Measurements from ENCODE around the gene MTM1. TPM values are rescaled to one million over a fixed set of nuclear protein-coding genes. Genes with fewer than 3 reads are reported as not detected.

Gene MTM1
- total RNA-seq, 3 donors from 2014 or later (not counting 1 experiment from before 2014, with no cell fraction given): 4.8 to 16.6 (median 6.1) TPM

- peak overlapping the region; percentile 81 to 91 for H3K27ac Mint-ChIP-seq
- no peaks in the 10 kb centered on the region for H3K27me3 Mint-ChIP-seq (ENCODE audit: low read depth in 2 of 2)
- ATAC-seq (peak in 2 of 3 donors; percentile 14 to 16), DNase-seq (peak in 1 of 2 donors; percentile 52)
- H3K9me3 Mint-ChIP-seq: no peaks in the 10 kb centered on the region
- H3K27ac ChIP-seq (ENCODE audit: low read length): peak overlapping the region; percentile 89
- H3K9me3 ChIP-seq (ENCODE audit: control insufficient read depth, insufficient read depth, low read length): no peaks in the 10 kb centered on the region
- no peak for TF ChIP-seq CTCF (IDR thresholded peaks at IDR 0.05)
- no peaks in the 10 kb centered on the region for H3K27me3 ChIP-seq (ENCODE audit: control insufficient read depth, insufficient read depth, low read length)
- H3K4me1 ChIP-seq (ENCODE audit: control insufficient read depth, insufficient read depth, low read length): peaks cover 64% of the 10 kb centered on the region
- H3K4me3 Mint-ChIP-seq: peak overlapping the region; percentile 38
- H3K36me3 Mint-ChIP-seq: no peaks in the 10 kb centered on the region
- peaks cover 42 to 46% of the 10 kb centered on the region in 2 donors for H3K4me1 Mint-ChIP-seq
- intact Hi-C loops (cut with micrococcal nuclease): loop anchor here (10.0 kb wide), 1 partner anchor 1190 kb away; the partner anchor contains the start of gene IDS
- 43% methylated on average over 3 of the region's 8 CpGs for WGBS (ENCODE audit: insufficient coverage)
- H3K4me3 ChIP-seq (ENCODE audit: low read length): no peak overlapping the region
- no peaks in the 10 kb centered on the region for H3K36me3 ChIP-seq (ENCODE audit: control insufficient read depth, insufficient read depth, low read length)
Observed at GRCh38 chrX:150694738-150695410, 126.5 kb downstream of the MTM1 start.

- Mint-ChIP-seq H3K4me3 (no peak overlapping the region), H3K36me3 (no peaks in the 10 kb centered on the region), H3K9me3 (no peaks in the 10 kb centered on the region), H3K27me3 (ENCODE audit: low read depth in 2 of 2) (no peaks in the 10 kb centered on the region), H3K27ac (peak overlapping the region; percentile 81 to 91), H3K4me1 (peaks cover 40 to 44% of the 10 kb centered on the region in 2 donors)
- TF ChIP-seq CTCF (IDR thresholded peaks at IDR 0.05): no peak
- Histone ChIP-seq H3K9me3 (ENCODE audit: control insufficient read depth, insufficient read depth, low read length) (no peaks in the 10 kb centered on the region), H3K36me3 (ENCODE audit: control insufficient read depth, insufficient read depth, low read length) (peaks cover 5% of the 10 kb centered on the region), H3K4me1 (ENCODE audit: control insufficient read depth, insufficient read depth, low read length) (peaks cover 55% of the 10 kb centered on the region), H3K4me3 (ENCODE audit: low read length) (no peak overlapping the region), H3K27ac (ENCODE audit: low read length) (peak overlapping the region; percentile 89), H3K27me3 (ENCODE audit: control insufficient read depth, insufficient read depth, low read length) (no peaks in the 10 kb centered on the region)
- peak in 1 of 2 donors; percentile 27 for DNase-seq
- ATAC-seq: no peak
- no CpG with 5 or more reads among the region's 1 CpG for WGBS (ENCODE audit: insufficient coverage)
- intact Hi-C loops (cut with micrococcal nuclease): loop anchor here (2.0 to 10.0 kb wide), 2 partner anchors 756 to 1192 kb away; partner anchors contain the start of gene IDS
Observed at GRCh38 chrX:150696331-150696730, 127.9 kb downstream of the MTM1 start.

- DNase-seq: peak in 1 of 2 donors; percentile 25
- Mint-ChIP-seq H3K27ac (peak overlapping the region; percentile 43 to 81), H3K27me3 (ENCODE audit: low read depth in 2 of 2) (no peaks in the 10 kb centered on the region), H3K36me3 (no peaks in the 10 kb centered on the region), H3K4me3 (no peak overlapping the region), H3K4me1 (peaks cover 37 to 39% of the 10 kb centered on the region in 2 donors), H3K9me3 (no peaks in the 10 kb centered on the region)
- intact Hi-C loops (cut with micrococcal nuclease): loop anchor here (2.0 to 10.0 kb wide), 2 partner anchors 756 to 1192 kb away; partner anchors contain the start of gene IDS
- H3K36me3 ChIP-seq (ENCODE audit: control insufficient read depth, insufficient read depth, low read length): peaks cover 8% of the 10 kb centered on the region
- ATAC-seq: no peak
- H3K4me3 ChIP-seq (ENCODE audit: low read length): no peak overlapping the region
- peak overlapping the region; percentile 89 for H3K27ac ChIP-seq (ENCODE audit: low read length)
- H3K4me1 ChIP-seq (ENCODE audit: control insufficient read depth, insufficient read depth, low read length): peaks cover 52% of the 10 kb centered on the region
- no peak for TF ChIP-seq CTCF (IDR thresholded peaks at IDR 0.05)
- WGBS (ENCODE audit: insufficient coverage): 10% methylated on average over 2 of the region's 4 CpGs
- H3K27me3 ChIP-seq (ENCODE audit: control insufficient read depth, insufficient read depth, low read length): no peaks in the 10 kb centered on the region
- H3K9me3 ChIP-seq (ENCODE audit: control insufficient read depth, insufficient read depth, low read length): no peaks in the 10 kb centered on the region
Observed at GRCh38 chrX:150696866-150697265, 128.4 kb downstream of the MTM1 start.
